ENCODE results near the gene TPSAB1. TPM values are rescaled to one million over a fixed set of nuclear protein-coding genes. Genes with fewer than 3 reads are reported as not detected.

The TPSAB1 gene
- total and polyA plus RNA-seq, 12 donors, result 0.11 to 4.8 (median 0.93) TPM; not detected in 3

GRCh38 chr16:1210461-1210860, 30.0 kb upstream of the TPSAB1 start:
- TF ChIP-seq POLR2A (IDR thresholded peaks at IDR 0.05) (no peak), CTCF (IDR thresholded peaks at IDR 0.05) (no peak)
- DNase-seq, result no peak
- no peaks in the 10 kb centered on the region for H3K27me3 ChIP-seq
- H3K4me3 ChIP-seq, result no peak overlapping the region
- no peaks in the 10 kb centered on the region for H3K9me3 ChIP-seq (replicated peaks in 1 of 3)
- no peaks in the 10 kb centered on the region for H3K4me1 ChIP-seq (replicated peaks in 1 of 2)
- peaks cover 0 to 14% of the 10 kb centered on the region in 2 donors for H3K36me3 ChIP-seq (replicated peaks in 1 of 2)
- no peak overlapping the region for H3K27ac ChIP-seq
- intact Hi-C loops (cut with DNase I), result no loop called here
- 82 to 83% (median 82%) methylated on average over 4 to 23 of the region's 23 CpGs for WGBS, 4 donors

GRCh38 chr16:1211451-1212268, 28.8 kb upstream of the TPSAB1 start:
- intact Hi-C loops (cut with DNase I), result no loop called here
- H3K36me3 ChIP-seq (replicated peaks in 1 of 2), result peaks cover 0 to 14% of the 10 kb centered on the region in 2 donors
- no peaks in the 10 kb centered on the region for H3K27me3 ChIP-seq
- H3K4me1 ChIP-seq (replicated peaks in 1 of 2), result no peaks in the 10 kb centered on the region
- no peak overlapping the region for H3K4me3 ChIP-seq
- H3K27ac ChIP-seq, result no peak overlapping the region
- 94 to 97% (median 95%) methylated on average over 27 to 65 of the region's 65 CpGs for WGBS, 4 donors
- TF ChIP-seq CTCF (IDR thresholded peaks at IDR 0.05) (no peak), POLR2A (IDR thresholded peaks at IDR 0.05) (no peak)
- no peaks in the 10 kb centered on the region for H3K9me3 ChIP-seq (replicated peaks in 1 of 3)
- DNase-seq, result no peak

- H3K4me3 ChIP-seq, result no peak overlapping the region
- H3K9me3 ChIP-seq (replicated peaks in 1 of 3), result no peaks in the 10 kb centered on the region
- H3K36me3 ChIP-seq (replicated peaks in 1 of 2), result peaks cover 0 to 24% of the 10 kb centered on the region in 2 donors
- no peaks in the 10 kb centered on the region for H3K27me3 ChIP-seq
- DNase-seq, result no peak
- 80 to 94% (median 92%) methylated on average over 3 to 40 of the region's 40 CpGs for WGBS, 4 donors
- intact Hi-C loops (cut with DNase I), result no loop called here
- H3K27ac ChIP-seq, result no peak overlapping the region
- no peaks in the 10 kb centered on the region for H3K4me1 ChIP-seq (replicated peaks in 1 of 2)
- TF ChIP-seq POLR2A (IDR thresholded peaks at IDR 0.05), result no peak
- no peak for TF ChIP-seq CTCF (IDR thresholded peaks at IDR 0.05)
Measured at GRCh38 chr16:1212616-1213194, 27.8 kb upstream of the TPSAB1 start.

GRCh38 chr16:1213231-1213630, 27.3 kb upstream of the TPSAB1 start:
- TF ChIP-seq POLR2A (IDR thresholded peaks at IDR 0.05) (no peak), CTCF (IDR thresholded peaks at IDR 0.05) (no peak)
- peaks cover 0 to 29% of the 10 kb centered on the region in 2 donors for H3K36me3 ChIP-seq (replicated peaks in 1 of 2)
- H3K27me3 ChIP-seq, result no peaks in the 10 kb centered on the region
- H3K4me1 ChIP-seq (replicated peaks in 1 of 2), result no peaks in the 10 kb centered on the region
- H3K9me3 ChIP-seq (replicated peaks in 1 of 3), result no peaks in the 10 kb centered on the region
- DNase-seq, result no peak
- H3K4me3 ChIP-seq, result no peak overlapping the region
- no peak overlapping the region for H3K27ac ChIP-seq
- intact Hi-C loops (cut with DNase I), result no loop called here
- WGBS, 4 donors, result 57 to 89% (median 82%) methylated on average over 2 to 8 of the region's 8 CpGs; no CpG with 5 or more reads in 1 of the 4 donors
